HFF-Myc (cell line): ENCODE measurements around the gene TOM1L1.
"Not testable (repeated sequence)": the region's sequence is repeated elsewhere in the genome, so short reads cannot be mapped to it uniquely, and the experiment has no call there.

Experiments
- DNase-seq: peaks from one replicate; pipeline ENCODE4 v3.0.0-alpha.2; 2011; ENCODE audit warnings: low read depth; ENCODE audit errors: extremely low read depth
- H3K4me3 ChIP-seq: replicated peaks from 2 replicates; pipeline ENCODE4 v1.5.1; 2011; ENCODE audit warnings: low read depth, mild to moderate bottlenecking, control low read depth, low read length
- CTCF ChIP-seq: IDR thresholded peaks from 2 replicates; pipeline ENCODE4 v1.5.1; 2012; ENCODE audit warnings: mild to moderate bottlenecking, low read depth, low read length, control low read depth; ENCODE audit errors: missing control alignments

Gene TOM1L1

GRCh38 chr17:54864636-54865356 is 35.9 kb upstream of the TOM1L1 start:
- no peak for TF ChIP-seq CTCF
- DNase-seq: no peak
- H3K4me3 ChIP-seq: no peak overlapping the region

GRCh38 chr17:54867634-54868033 is 33.0 kb upstream of the TOM1L1 start:
- H3K4me3 ChIP-seq: no peak overlapping the region
- TF ChIP-seq CTCF: no peak
- no peak for DNase-seq

GRCh38 chr17:54870671-54871175 is 29.9 kb upstream of the TOM1L1 start:
- no peak overlapping the region for H3K4me3 ChIP-seq
- no peak for TF ChIP-seq CTCF
- no peak for DNase-seq

- DNase-seq, H3K4me3 ChIP-seq: not testable (repeated sequence)
These were observed 24.7 kb upstream of the TOM1L1 start for GRCh38 chr17:54875906-54876305.

- DNase-seq: no peak
- TF ChIP-seq CTCF: no peak
- no peak overlapping the region for H3K4me3 ChIP-seq
These were observed 23.9 kb upstream of the TOM1L1 start for GRCh38 chr17:54876656-54877195.

GRCh38 chr17:54881255-54881972 is 19.2 kb upstream of the TOM1L1 start:
- TF ChIP-seq CTCF: no peak
- DNase-seq: no peak
- no peak overlapping the region for H3K4me3 ChIP-seq

GRCh38 chr17:54882371-54882770 is 18.3 kb upstream of the TOM1L1 start:
- H3K4me3 ChIP-seq: no peak overlapping the region
- no peak for DNase-seq
- TF ChIP-seq CTCF: no peak
